Measurements from ENCODE around the gene NKD1.

NKD1 gene

DNA sequence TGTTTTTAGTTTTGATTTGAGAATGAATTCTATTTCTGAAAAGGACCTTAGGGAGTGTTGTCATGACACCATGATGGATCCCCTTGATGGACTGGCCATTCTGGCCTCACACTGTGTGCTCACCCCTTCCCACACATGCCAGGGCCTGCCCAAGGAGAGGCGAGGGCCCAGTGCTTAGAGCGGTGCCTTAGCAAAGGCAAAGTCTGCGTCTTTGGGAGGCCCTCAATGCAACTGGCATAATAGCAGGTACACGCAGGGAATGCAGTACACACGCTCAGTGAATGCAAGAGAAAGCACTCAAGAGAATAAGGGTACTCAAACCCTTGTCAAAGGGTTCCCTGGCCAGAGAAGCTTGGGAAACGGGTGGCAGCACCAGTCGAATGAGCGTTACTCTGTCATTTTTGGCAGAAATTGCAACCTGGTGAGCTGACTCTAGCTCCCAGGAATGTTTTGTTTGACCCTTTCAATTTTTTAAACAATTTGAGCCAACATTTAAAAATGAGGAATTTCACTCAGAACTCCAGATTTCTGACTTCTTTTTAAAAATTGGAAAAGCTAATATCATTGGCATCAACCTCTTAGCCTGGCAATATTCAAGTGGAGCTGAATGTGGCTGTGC, 32.1 kb downstream of the NKD1 start:
- DNase-seq = no peak

- DNase-seq = no peak
Observed at GRCh38 chr16:50581845-50582244, 33.6 kb downstream of the NKD1 start.

DNA sequence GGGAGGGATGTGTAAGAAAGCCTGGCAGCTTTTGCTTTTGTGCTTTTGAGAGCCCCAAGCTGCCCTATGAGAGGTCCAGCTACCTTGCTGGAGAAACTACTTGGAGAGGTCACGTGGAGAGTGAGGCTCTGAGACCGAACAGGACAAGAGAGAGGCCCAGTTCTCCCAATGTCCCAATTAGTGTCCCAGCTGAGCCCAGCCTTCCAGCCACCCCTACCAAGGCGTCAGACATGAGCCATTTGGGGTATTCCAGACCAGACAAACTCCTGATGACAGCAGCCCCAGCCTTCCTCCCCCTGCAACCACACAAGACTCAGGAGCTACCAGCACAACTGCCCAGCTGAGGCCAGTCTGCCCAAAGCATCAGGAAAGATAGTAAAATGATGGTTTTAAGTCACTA, 35.0 kb downstream of the NKD1 start:
- no peak for DNase-seq

DNA sequence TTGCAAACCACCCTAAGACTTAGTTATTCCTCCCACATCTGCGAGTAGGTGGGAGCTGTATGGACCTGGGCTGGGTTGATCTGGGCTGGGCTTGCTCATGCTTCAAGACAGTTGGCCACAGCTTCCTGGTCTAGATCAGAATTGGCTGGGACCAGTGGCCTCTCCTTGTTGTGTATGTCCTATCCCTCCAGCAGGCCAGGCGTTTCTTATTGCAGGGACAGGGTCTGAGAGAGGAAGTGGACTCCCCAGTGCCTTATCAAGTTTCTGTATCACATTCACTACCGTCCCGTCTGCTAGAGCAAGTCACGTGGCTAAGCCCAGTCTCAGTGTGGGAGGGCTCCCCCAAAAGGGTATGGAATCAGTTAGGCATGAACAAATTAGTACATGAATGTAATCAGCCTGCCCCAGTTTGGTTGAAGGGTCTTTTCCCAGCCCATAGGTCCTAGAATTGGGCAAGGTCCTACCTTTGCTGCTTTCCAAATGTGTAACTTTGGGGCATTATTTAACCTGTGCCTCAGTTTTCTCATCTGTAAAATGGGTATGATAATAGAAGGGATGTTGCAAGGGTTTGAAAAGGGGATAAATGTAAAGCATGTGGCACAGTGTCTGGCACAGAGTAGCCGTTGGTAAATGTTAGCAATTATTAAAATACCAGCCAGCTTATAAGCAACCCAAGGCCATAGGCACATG, 36.0 kb downstream of the NKD1 start:
- DNase-seq = peak; percentile 57

- DNase-seq = no peak
Observed at GRCh38 chr16:50585331-50585776, 37.2 kb downstream of the NKD1 start.

GRCh38 chr16:50587543-50587942, 39.3 kb downstream of the NKD1 start:
- no peak for DNase-seq

- no peak for DNase-seq
Observed at GRCh38 chr16:50588276-50588675, 40.1 kb downstream of the NKD1 start.

GRCh38 chr16:50591209-50591608, 43.0 kb downstream of the NKD1 start:
- no peak for DNase-seq

- DNase-seq = no peak
Observed at GRCh38 chr16:50591800-50592771, 43.9 kb downstream of the NKD1 start.

DNA sequence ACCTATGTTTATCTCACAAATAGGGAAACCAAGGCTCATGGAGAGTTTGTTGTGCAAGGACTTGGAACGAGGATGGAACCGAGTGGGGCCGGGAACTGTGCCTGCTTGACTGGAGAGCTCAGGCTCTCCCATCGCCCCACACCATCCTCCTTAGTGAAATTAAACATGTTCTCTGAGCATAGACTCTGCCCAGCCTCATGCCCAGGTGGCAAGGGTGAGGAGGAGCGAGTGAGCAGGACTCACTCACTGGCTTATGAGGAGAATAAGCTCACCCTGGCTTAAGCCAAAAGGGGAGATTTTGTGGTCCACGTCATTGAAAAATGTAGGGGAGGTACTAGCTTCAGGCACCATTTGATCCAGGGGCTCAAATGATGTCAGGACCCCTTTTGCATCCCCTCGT, 44.8 kb downstream of the NKD1 start:
- DNase-seq = no peak

DNA sequence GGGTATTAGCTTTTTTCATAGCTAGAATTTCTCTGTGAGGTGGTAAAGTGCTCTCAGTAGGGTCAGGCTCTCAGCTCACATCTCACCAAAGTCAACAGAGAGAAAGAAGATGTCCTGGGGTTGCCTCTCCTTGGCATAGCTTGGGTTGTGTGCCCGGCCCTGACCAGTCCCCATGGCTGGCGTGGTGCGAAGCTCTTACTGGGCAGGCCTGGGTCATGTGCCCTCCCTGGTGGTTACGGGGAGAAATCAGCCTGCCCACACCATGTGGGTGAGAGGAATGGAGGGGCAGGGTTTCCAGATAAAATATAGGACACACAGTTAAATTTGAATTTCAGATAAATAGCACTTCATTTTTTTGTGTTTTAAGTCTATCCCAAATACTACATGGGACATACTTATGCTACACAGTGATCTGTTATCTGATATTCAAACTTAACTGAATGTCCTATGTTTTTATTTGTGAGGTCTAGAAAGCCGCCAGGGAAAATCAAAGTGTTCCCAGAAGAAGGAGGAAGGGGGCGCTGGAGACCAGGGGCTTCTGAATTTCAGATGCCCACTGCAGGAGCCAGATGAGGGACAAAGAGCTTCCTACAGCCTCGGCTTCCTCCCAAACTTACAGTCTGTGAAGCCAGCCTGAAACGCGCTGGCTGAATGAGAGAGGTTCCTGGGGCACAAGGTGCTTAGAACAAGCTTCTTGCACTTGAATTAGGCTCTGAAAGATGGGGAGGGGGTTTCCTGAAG, 45.4 kb downstream of the NKD1 start:
- DNase-seq = peak; percentile 14

- no peak for DNase-seq
Observed at GRCh38 chr16:50594308-50595260, 46.4 kb downstream of the NKD1 start.

DNA sequence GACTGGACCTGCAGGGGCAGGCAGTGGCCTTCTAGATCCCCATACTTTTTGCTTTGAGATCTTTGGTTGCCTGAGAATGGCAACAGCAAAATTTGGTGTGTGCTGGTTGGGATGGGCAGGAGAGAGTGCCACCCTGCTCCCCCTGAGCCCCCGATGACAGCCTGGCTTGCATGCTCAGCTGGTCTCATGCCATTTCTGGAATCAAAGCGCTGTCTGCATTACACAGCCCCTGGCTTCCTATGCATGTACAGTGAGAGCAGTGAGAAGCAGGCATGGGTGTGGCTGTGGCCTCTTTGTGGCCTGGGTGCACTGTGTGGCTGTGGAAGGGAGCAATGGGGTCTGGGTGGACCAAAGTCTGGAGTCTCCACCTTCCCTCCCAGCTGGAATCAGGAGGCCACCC, 47.7 kb downstream of the NKD1 start:
- no peak for DNase-seq

DNA sequence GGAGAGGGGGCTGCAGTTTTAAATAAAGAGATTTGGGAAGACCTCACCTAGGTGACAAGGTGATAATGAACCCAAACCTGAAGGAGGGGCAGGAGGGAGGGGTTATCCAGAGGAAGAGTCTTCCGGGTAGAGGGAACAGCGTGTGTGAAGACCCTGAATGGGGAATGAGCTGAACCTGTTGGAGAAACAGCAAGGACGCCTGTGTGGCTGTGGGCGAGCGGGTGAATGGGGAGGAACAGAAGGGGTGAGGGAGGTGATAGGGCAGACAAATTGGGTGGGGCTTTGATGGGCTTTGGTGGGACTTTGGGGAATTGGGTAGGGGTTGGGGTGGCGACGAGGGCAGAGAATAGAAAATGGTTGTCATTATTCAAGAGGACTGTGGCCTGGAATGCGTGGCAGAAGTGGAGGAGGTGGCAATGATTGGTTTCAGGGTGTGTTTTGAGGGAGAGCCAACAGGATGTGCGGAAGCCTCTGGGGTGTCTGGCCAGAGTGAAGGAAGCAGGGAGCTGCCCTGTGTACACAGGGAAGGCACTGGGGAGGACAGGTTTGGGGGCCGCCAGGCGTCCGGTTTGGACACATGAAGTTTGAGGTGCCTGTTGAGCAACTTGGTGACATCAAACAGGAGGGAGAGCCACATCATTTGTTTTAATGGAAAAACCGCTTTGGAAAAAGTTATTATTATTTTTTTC, 48.7 kb downstream of the NKD1 start:
- no peak for DNase-seq

DNA sequence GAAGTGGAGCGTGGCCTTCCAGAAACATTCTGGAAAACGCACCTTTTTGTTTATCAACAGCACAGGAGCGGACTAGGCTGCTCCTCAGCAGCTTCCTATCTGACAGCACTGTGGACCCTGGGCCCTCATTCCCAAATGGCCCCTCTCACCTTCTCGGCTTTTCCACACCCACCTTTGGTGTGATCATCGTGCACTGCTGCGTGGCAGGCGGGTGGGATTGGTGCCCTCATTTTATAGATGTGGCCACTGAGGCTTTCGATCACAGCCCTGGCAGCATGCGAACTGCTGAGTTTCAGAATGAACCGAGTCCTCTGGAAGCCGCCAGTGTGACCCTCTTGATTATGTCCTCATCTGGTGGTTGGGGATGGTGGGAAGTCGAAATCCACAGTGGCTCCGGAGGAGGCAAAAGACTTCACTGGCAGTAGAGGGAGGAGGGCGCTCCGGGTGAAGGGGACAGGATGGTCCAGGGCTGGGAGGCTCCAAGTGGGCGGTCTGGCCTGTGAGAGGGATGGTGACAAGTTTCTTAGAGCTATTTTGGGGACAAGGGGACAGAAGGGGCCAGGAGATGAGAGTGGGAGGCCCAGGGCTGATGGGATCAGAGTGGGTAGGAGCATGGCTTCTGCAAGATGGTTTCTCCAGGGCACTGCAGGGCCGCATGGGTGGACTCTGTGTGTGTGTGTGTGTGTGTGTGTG, 49.5 kb downstream of the NKD1 start:
- no peak for DNase-seq

DNA sequence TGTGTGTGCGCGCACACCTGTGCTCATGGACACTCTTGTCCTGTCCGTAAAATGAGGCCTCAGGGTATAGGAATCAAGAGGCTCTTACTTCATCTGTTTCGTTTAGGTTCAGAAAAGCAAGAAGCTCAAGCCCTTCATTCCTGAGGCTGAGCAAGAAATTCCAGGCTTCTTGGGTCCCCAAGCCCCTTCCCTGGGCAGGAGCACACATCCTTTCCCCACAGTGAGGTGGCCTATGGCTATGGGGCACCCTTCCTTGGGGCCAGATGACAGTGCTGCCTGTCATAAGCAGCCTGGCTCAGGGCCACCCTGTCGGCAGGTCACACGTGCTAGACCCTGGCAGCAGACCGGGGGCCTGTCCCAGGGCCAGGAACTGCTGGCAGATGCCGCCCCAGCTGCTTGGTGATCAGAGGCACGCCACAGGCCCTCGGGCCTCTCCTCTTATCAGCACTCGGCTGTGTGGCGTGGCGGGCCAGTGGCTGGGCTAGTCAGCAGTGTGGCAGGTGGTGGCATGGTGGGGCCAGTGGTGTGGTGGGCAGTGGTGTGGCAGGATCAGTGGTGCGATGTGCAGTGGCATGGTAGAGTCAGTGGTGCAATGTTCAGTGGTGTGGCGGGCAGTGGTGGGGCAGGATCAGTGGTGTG, 50.2 kb downstream of the NKD1 start:
- DNase-seq = peak; percentile 10

GRCh38 chr16:50598936-50599361, 50.8 kb downstream of the NKD1 start:
- no peak for DNase-seq

- DNase-seq = no peak
Observed at GRCh38 chr16:50599494-50599893, 51.3 kb downstream of the NKD1 start.

- DNase-seq = no peak
Observed at GRCh38 chr16:50600582-50601283, 52.5 kb downstream of the NKD1 start.
